ENCODE measurements around the gene GJC2. TPM values are rescaled to one million over a fixed set of nuclear protein-coding genes. Genes with fewer than 3 reads are reported as not detected.

Gene GJC2
- total RNA-seq, 1 donor from 2014 or later, result 6.0 TPM

DNA sequence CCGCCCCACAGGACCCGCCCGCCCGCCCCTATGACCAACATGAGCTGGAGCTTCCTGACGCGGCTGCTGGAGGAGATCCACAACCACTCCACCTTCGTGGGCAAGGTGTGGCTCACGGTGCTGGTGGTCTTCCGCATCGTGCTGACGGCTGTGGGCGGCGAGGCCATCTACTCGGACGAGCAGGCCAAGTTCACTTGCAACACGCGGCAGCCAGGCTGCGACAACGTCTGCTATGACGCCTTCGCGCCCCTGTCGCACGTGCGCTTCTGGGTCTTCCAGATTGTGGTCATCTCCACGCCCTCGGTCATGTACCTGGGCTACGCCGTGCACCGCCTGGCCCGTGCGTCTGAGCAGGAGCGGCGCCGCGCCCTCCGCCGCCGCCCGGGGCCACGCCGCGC lies 8.0 kb downstream of the GJC2 start:
- ATAC-seq (no peak), DNase-seq (peak; percentile 44)
- Histone ChIP-seq H3K27ac (no peak overlapping the region), H3K4me1 (peaks cover 18% of the 10 kb centered on the region), H3K27me3 (ENCODE audit: low read depth) (peaks cover 10% of the 10 kb centered on the region), H3K36me3 (no peaks in the 10 kb centered on the region), H3K4me3 (no peak overlapping the region), H3K9me3 (no peaks in the 10 kb centered on the region)
- TF ChIP-seq, protein P1, sequence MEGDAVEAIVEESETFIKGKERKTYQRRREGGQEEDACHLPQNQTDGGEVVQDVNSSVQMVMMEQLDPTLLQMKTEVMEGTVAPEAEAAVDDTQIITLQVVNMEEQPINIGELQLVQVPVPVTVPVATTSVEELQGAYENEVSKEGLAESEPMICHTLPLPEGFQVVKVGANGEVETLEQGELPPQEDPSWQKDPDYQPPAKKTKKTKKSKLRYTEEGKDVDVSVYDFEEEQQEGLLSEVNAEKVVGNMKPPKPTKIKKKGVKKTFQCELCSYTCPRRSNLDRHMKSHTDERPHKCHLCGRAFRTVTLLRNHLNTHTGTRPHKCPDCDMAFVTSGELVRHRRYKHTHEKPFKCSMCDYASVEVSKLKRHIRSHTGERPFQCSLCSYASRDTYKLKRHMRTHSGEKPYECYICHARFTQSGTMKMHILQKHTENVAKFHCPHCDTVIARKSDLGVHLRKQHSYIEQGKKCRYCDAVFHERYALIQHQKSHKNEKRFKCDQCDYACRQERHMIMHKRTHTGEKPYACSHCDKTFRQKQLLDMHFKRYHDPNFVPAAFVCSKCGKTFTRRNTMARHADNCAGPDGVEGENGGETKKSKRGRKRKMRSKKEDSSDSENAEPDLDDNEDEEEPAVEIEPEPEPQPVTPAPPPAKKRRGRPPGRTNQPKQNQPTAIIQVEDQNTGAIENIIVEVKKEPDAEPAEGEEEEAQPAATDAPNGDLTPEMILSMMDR (IDR thresholded peaks at IDR 0.05), result no peak
- intact Hi-C loops (cut with DNase I), result no loop called here

DNA sequence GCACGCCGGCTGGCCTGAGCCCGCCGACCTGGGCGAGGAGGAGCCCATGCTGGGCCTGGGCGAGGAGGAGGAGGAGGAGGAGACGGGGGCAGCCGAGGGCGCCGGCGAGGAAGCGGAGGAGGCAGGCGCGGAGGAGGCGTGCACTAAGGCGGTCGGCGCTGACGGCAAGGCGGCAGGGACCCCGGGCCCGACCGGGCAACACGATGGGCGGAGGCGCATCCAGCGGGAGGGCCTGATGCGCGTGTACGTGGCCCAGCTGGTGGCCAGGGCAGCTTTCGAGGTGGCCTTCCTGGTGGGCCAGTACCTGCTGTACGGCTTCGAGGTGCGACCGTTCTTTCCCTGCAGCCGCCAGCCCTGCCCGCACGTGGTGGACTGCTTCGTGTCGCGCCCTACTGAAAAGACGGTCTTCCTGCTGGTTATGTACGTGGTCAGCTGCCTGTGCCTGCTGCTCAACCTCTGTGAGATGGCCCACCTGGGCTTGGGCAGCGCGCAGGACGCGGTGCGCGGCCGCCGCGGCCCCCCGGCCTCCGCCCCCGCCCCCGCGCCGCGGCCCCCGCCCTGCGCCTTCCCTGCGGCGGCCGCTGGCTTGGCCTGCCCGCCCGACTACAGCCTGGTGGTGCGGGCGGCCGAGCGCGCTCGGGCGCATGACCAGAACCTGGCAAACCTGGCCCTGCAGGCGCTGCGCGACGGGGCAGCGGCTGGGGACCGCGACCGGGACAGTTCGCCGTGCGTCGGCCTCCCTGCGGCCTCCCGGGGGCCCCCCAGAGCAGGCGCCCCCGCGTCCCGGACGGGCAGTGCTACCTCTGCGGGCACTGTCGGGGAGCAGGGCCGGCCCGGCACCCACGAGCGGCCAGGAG lies 8.6 kb downstream of the GJC2 start:
- intact Hi-C loops (cut with DNase I), result no loop called here
- H3K4me3 ChIP-seq, result no peak overlapping the region
- peaks cover 10% of the 10 kb centered on the region for H3K27me3 ChIP-seq (ENCODE audit: low read depth)
- H3K27ac ChIP-seq, result no peak overlapping the region
- peaks cover 24% of the 10 kb centered on the region for H3K4me1 ChIP-seq
- H3K36me3 ChIP-seq, result no peaks in the 10 kb centered on the region
- no peaks in the 10 kb centered on the region for H3K9me3 ChIP-seq
- TF ChIP-seq, protein P1 (IDR thresholded peaks at IDR 0.05), result no peak
- DNase-seq (peak; percentile 36), ATAC-seq (no peak)

DNA sequence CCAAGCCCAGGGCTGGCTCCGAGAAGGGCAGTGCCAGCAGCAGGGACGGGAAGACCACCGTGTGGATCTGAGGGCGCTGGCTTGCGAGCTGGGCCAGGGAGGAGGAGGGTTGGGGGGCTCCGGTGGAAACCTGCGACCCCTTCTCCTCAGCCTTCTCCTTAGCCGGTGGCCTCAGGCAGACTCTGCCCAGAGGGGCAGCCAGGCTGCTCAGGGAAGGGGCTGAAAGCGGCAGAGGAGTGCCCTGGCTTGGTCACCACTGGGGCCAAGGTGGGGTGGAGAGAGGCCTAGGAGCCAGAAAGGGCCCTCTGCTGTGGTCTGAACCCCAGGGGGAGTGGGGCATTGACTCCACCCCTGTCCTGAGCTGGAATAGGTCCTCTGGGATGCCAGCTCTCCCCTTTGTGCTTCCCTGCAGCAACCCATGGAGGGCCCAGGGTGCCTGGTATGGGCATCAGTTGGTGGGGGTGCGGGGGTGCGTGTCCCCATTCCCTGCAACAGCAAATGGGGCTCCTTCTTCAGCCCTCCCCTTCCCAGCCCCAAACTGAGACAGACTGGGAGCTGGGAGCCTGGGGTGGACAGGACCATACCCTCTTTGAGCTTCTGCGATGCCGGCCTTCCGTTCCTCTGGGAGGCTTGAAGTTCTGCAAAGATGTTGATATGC lies 9.4 kb downstream of the GJC2 start:
- DNase-seq (peak; percentile 31), ATAC-seq (no peak)
- TF ChIP-seq, protein P1 (IDR thresholded peaks at IDR 0.05), result no peak
- Histone ChIP-seq H3K9me3 (no peaks in the 10 kb centered on the region), H3K27ac (no peak overlapping the region), H3K36me3 (no peaks in the 10 kb centered on the region), H3K27me3 (ENCODE audit: low read depth) (peaks cover 10% of the 10 kb centered on the region), H3K4me3 (no peak overlapping the region), H3K4me1 (peaks cover 29% of the 10 kb centered on the region)
- intact Hi-C loops (cut with DNase I), result no loop called here

DNA sequence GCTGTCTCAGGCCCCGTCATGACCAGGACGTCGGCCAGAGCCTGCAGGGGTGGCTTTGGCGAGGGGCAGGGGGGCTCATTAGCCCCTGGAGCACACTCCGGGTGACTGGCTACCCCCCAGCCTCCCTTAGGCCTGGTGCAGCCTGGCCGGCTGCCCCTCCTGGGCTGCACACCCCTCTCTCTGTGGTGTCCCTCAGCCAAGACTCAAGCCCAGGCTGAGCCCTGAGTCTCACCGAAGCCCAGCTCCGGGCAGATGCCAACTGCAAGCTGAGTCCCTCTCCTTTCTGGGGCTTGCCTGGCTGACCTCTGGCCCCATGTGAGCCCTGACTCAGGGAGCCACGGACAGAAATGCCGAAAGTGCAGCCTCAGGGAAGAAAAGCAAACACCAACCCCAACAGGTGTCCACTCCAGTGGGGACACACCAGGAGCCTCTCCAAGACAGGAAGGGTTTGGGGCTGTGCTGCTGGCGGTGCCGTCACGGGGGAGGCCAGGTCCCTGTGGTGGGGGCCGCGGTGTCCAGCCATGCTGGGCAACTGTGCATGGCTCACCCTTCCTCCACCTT lies 10.6 kb downstream of the GJC2 start:
- peaks cover 10% of the 10 kb centered on the region for H3K27me3 ChIP-seq (ENCODE audit: low read depth)
- DNase-seq (peak; percentile 40), ATAC-seq (no peak)
- intact Hi-C loops (cut with DNase I), result no loop called here
- H3K9me3 ChIP-seq, result no peaks in the 10 kb centered on the region
- H3K4me3 ChIP-seq, result no peak overlapping the region
- TF ChIP-seq, protein P1 (IDR thresholded peaks at IDR 0.05), result no peak
- no peak overlapping the region for H3K27ac ChIP-seq
- no peaks in the 10 kb centered on the region for H3K36me3 ChIP-seq
- peaks cover 40% of the 10 kb centered on the region for H3K4me1 ChIP-seq

DNA sequence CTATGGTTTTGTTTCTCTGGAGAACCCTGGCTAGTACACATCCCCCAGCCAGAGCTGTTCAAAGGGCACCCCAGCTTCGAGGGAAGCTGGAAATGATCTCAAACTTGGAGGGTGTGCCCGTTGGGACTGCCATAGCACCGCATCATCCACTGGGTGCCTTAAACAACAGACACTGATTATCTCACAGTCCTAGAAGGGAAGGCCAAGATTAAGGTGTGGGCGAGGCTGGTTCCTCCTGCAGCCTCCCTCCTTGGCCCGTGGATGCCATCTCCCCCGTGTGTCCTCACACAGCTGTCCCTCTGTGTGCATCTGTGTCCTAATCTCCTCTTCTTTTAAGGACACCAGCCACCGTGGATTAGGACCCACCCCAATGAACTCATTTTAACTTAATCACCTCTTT lies 11.6 kb downstream of the GJC2 start:
- ATAC-seq (no peak), DNase-seq (peak; percentile 22)
- H3K36me3 ChIP-seq, result no peaks in the 10 kb centered on the region
- TF ChIP-seq, protein P1 (IDR thresholded peaks at IDR 0.05), result no peak
- intact Hi-C loops (cut with DNase I), result no loop called here
- no peaks in the 10 kb centered on the region for H3K9me3 ChIP-seq
- H3K27me3 ChIP-seq (ENCODE audit: low read depth), result peaks cover 10% of the 10 kb centered on the region
- peaks cover 42% of the 10 kb centered on the region for H3K4me1 ChIP-seq
- no peak overlapping the region for H3K4me3 ChIP-seq
- peak overlapping the region; percentile 100 for H3K27ac ChIP-seq

All from lower lobe of right lung (tissue), 2 donors.